ENCODE results near the gene TRAPPC3.

Gene TRAPPC3

GRCh38 chr1:36115931-36116330, 33.4 kb downstream of the TRAPPC3 start:
- Histone ChIP-seq H3K36me3 (ENCODE audit: control insufficient read depth in 2 of 2, insufficient read depth in 2 of 2, low read length in 2 of 2) (no peaks in the 10 kb centered on the region), H3K9me3 (ENCODE audit: control insufficient read depth in 2 of 2, low read length in 2 of 2) (no peaks in the 10 kb centered on the region), H3K27ac (ENCODE audit: low read depth in 2 of 2, low read length in 2 of 2) (no peak overlapping the region), H3K4me1 (ENCODE audit: control insufficient read depth in 2 of 2, insufficient read depth in 2 of 2, low read length in 2 of 2) (peaks cover 0 to 2% of the 10 kb centered on the region in 2 donors), H3K27me3 (ENCODE audit: control insufficient read depth in 2 of 2, insufficient read depth in 2 of 2, low read length in 2 of 2) (no peaks in the 10 kb centered on the region), H3K9ac (ENCODE audit: low read depth in 1 of 2, low read length in 2 of 2) (no peak overlapping the region), H3K4me3 (ENCODE audit: low read length in 2 of 2) (no peak overlapping the region)

- no peaks in the 10 kb centered on the region for H3K9me3 ChIP-seq (ENCODE audit: control insufficient read depth in 2 of 2, low read length in 2 of 2)
- H3K27me3 ChIP-seq (ENCODE audit: control insufficient read depth in 2 of 2, insufficient read depth in 2 of 2, low read length in 2 of 2): no peaks in the 10 kb centered on the region
- H3K9ac ChIP-seq (ENCODE audit: low read depth in 1 of 2, low read length in 2 of 2): no peak overlapping the region
Observed at GRCh38 chr1:36115200-36115669, 34.1 kb downstream of the TRAPPC3 start.

DNA sequence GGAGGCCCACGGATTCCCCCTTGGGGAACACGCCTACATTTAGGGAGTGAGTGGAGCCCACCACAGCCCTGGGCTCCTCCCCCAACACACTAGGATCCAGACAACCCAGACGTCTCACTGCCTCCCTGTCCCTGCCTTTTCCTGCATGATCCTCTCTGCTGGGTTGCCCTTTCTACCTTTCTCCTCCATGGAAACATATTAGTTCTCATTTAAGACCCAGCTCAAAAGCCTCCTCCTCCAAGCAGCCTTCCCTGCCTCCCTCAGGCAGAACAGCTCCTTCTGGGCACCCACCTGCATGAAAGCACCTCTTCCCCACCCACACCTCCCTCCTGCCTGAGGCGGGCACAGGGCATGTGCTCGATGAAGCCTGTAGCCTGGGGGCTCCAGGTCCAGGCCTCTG, 34.9 kb downstream of the TRAPPC3 start:
- H3K27me3 ChIP-seq (ENCODE audit: control insufficient read depth in 2 of 2, insufficient read depth in 2 of 2, low read length in 2 of 2): no peaks in the 10 kb centered on the region
- H3K9me3 ChIP-seq (ENCODE audit: control insufficient read depth in 2 of 2, low read length in 2 of 2): no peaks in the 10 kb centered on the region
- H3K36me3 ChIP-seq (ENCODE audit: control insufficient read depth in 2 of 2, insufficient read depth in 2 of 2, low read length in 2 of 2): no peaks in the 10 kb centered on the region
- H3K4me1 ChIP-seq (ENCODE audit: control insufficient read depth in 2 of 2, insufficient read depth in 2 of 2, low read length in 2 of 2): peaks cover 0 to 2% of the 10 kb centered on the region in 2 donors
- H3K27ac ChIP-seq (ENCODE audit: low read depth in 2 of 2, low read length in 2 of 2): no peak overlapping the region
- no peak overlapping the region for H3K4me3 ChIP-seq (ENCODE audit: low read length in 2 of 2)
- no peak overlapping the region for H3K9ac ChIP-seq (ENCODE audit: low read depth in 1 of 2, low read length in 2 of 2)

More at GRCh38 chr1:36115200-36115669, 34.1 kb downstream of the TRAPPC3 start:
- no peaks in the 10 kb centered on the region for H3K36me3 ChIP-seq (ENCODE audit: control insufficient read depth in 2 of 2, insufficient read depth in 2 of 2, low read length in 2 of 2)
- H3K27ac ChIP-seq (ENCODE audit: low read depth in 2 of 2, low read length in 2 of 2): no peak overlapping the region
- no peak overlapping the region for H3K4me3 ChIP-seq (ENCODE audit: low read length in 2 of 2)
- peaks cover 0 to 2% of the 10 kb centered on the region in 2 donors for H3K4me1 ChIP-seq (ENCODE audit: control insufficient read depth in 2 of 2, insufficient read depth in 2 of 2, low read length in 2 of 2)

DNA sequence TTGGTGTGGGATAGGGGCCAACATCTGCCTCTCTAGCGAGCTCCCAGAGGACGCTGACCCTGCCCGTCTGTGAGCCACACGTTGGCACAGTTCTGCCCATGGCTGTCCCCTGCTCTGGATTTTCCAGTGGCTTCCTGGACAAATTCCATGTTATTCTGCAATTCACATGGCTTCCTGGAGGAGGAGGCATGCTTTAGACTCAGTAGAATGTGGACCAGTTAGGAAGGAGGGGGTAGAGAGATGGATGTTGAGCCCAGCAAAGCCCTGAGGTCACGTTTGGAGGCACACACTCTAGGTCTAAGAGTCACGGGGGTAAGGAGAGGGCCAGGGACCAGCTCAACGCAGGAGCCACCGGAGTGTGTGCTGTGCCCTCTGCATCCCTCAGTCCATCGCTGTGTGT, 36.5 kb downstream of the TRAPPC3 start:
- Histone ChIP-seq H3K9ac (ENCODE audit: low read depth in 1 of 2, low read length in 2 of 2) (no peak overlapping the region), H3K27me3 (ENCODE audit: control insufficient read depth in 2 of 2, insufficient read depth in 2 of 2, low read length in 2 of 2) (no peaks in the 10 kb centered on the region), H3K4me1 (ENCODE audit: control insufficient read depth in 2 of 2, insufficient read depth in 2 of 2, low read length in 2 of 2) (peaks cover 0 to 2% of the 10 kb centered on the region in 2 donors), H3K27ac (ENCODE audit: low read depth in 2 of 2, low read length in 2 of 2) (no peak overlapping the region), H3K4me3 (ENCODE audit: low read length in 2 of 2) (no peak overlapping the region), H3K36me3 (ENCODE audit: control insufficient read depth in 2 of 2, insufficient read depth in 2 of 2, low read length in 2 of 2) (no peaks in the 10 kb centered on the region), H3K9me3 (ENCODE audit: control insufficient read depth in 2 of 2, low read length in 2 of 2) (no peaks in the 10 kb centered on the region)

- peaks cover 0 to 2% of the 10 kb centered on the region in 2 donors for H3K4me1 ChIP-seq (ENCODE audit: control insufficient read depth in 2 of 2, insufficient read depth in 2 of 2, low read length in 2 of 2)
- H3K4me3 ChIP-seq (ENCODE audit: low read length in 2 of 2): no peak overlapping the region
- no peaks in the 10 kb centered on the region for H3K27me3 ChIP-seq (ENCODE audit: control insufficient read depth in 2 of 2, insufficient read depth in 2 of 2, low read length in 2 of 2)
- H3K36me3 ChIP-seq (ENCODE audit: control insufficient read depth in 2 of 2, insufficient read depth in 2 of 2, low read length in 2 of 2): no peaks in the 10 kb centered on the region
- H3K9ac ChIP-seq (ENCODE audit: low read depth in 1 of 2, low read length in 2 of 2): no peak overlapping the region
- H3K27ac ChIP-seq (ENCODE audit: low read depth in 2 of 2, low read length in 2 of 2): no peak overlapping the region
- H3K9me3 ChIP-seq (ENCODE audit: control insufficient read depth in 2 of 2, low read length in 2 of 2): no peaks in the 10 kb centered on the region
Observed at GRCh38 chr1:36111151-36111550, 38.1 kb downstream of the TRAPPC3 start.

GRCh38 chr1:36109041-36109679, 40.1 kb downstream of the TRAPPC3 start:
- Histone ChIP-seq H3K4me1 (ENCODE audit: control insufficient read depth in 2 of 2, insufficient read depth in 2 of 2, low read length in 2 of 2) (no peaks in the 10 kb centered on the region), H3K9me3 (ENCODE audit: control insufficient read depth in 2 of 2, low read length in 2 of 2) (no peaks in the 10 kb centered on the region), H3K27ac (ENCODE audit: low read depth in 2 of 2, low read length in 2 of 2) (no peak overlapping the region), H3K9ac (ENCODE audit: low read depth in 1 of 2, low read length in 2 of 2) (no peak overlapping the region), H3K36me3 (ENCODE audit: control insufficient read depth in 2 of 2, insufficient read depth in 2 of 2, low read length in 2 of 2) (no peaks in the 10 kb centered on the region), H3K27me3 (ENCODE audit: control insufficient read depth in 2 of 2, insufficient read depth in 2 of 2, low read length in 2 of 2) (no peaks in the 10 kb centered on the region), H3K4me3 (ENCODE audit: low read length in 2 of 2) (no peak overlapping the region)

- Histone ChIP-seq H3K27ac (ENCODE audit: low read depth in 2 of 2, low read length in 2 of 2) (no peak overlapping the region), H3K4me3 (ENCODE audit: low read length in 2 of 2) (no peak overlapping the region), H3K4me1 (ENCODE audit: control insufficient read depth in 2 of 2, insufficient read depth in 2 of 2, low read length in 2 of 2) (no peaks in the 10 kb centered on the region), H3K9me3 (ENCODE audit: control insufficient read depth in 2 of 2, low read length in 2 of 2) (no peaks in the 10 kb centered on the region), H3K27me3 (ENCODE audit: control insufficient read depth in 2 of 2, insufficient read depth in 2 of 2, low read length in 2 of 2) (no peaks in the 10 kb centered on the region), H3K9ac (ENCODE audit: low read depth in 1 of 2, low read length in 2 of 2) (no peak overlapping the region), H3K36me3 (ENCODE audit: control insufficient read depth in 2 of 2, insufficient read depth in 2 of 2, low read length in 2 of 2) (no peaks in the 10 kb centered on the region)
Observed at GRCh38 chr1:36108314-36108713, 41.0 kb downstream of the TRAPPC3 start.

DNA sequence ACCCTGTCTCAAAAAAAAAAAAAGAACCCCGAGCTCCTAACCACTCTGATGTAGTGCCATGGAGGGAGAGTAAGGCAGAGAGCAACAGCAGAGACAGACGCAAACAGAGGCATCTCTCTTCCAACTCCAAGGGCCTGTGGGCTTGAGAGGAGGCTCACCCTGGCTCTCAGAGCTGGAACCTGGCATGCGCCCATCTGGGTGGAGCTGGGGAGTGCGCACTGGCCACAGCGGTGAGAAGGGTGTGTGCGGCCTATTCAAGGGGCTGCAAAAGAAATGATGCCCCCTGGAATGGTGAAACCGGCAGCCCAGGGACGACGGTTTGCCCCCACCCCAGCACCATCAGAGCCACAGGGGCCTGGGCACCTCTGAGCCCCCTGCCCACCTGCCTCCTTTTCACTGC, 41.9 kb downstream of the TRAPPC3 start:
- H3K4me1 ChIP-seq (ENCODE audit: control insufficient read depth in 2 of 2, insufficient read depth in 2 of 2, low read length in 2 of 2): no peaks in the 10 kb centered on the region
- H3K36me3 ChIP-seq (ENCODE audit: control insufficient read depth in 2 of 2, insufficient read depth in 2 of 2, low read length in 2 of 2): no peaks in the 10 kb centered on the region
- no peaks in the 10 kb centered on the region for H3K27me3 ChIP-seq (ENCODE audit: control insufficient read depth in 2 of 2, insufficient read depth in 2 of 2, low read length in 2 of 2)
- H3K27ac ChIP-seq (ENCODE audit: low read depth in 2 of 2, low read length in 2 of 2): no peak overlapping the region
- H3K9ac ChIP-seq (ENCODE audit: low read depth in 1 of 2, low read length in 2 of 2): no peak overlapping the region
- H3K4me3 ChIP-seq (ENCODE audit: low read length in 2 of 2): no peak overlapping the region
- H3K9me3 ChIP-seq (ENCODE audit: control insufficient read depth in 2 of 2, low read length in 2 of 2): no peaks in the 10 kb centered on the region

GRCh38 chr1:36106269-36106668, 43.0 kb downstream of the TRAPPC3 start:
- Histone ChIP-seq H3K4me3 (ENCODE audit: low read length in 2 of 2) (no peak overlapping the region), H3K27me3 (ENCODE audit: control insufficient read depth in 2 of 2, insufficient read depth in 2 of 2, low read length in 2 of 2) (no peaks in the 10 kb centered on the region), H3K9me3 (ENCODE audit: control insufficient read depth in 2 of 2, low read length in 2 of 2) (no peaks in the 10 kb centered on the region), H3K4me1 (ENCODE audit: control insufficient read depth in 2 of 2, insufficient read depth in 2 of 2, low read length in 2 of 2) (no peaks in the 10 kb centered on the region), H3K9ac (ENCODE audit: low read depth in 1 of 2, low read length in 2 of 2) (no peak overlapping the region), H3K36me3 (ENCODE audit: control insufficient read depth in 2 of 2, insufficient read depth in 2 of 2, low read length in 2 of 2) (no peaks in the 10 kb centered on the region), H3K27ac (ENCODE audit: low read depth in 2 of 2, low read length in 2 of 2) (no peak overlapping the region)

DNA sequence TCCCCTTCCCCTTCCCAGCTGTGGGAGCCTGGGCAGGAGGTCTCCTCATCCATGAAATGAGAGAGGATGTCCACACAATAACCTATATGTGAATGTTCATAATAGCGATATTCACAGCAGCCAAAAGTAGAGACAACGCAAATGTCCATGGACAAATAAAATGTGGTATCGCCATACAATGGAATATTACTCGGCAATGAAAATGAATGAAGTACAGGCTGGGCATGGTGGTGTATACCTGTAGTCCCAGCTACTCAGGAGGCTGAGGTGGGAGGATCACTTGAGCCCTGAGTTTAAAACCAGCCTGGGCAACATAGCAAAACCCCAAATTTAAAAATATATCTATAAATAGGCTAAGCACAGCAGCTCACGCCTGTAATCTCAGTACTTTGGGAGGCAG, 47.7 kb downstream of the TRAPPC3 start:
- no peaks in the 10 kb centered on the region for H3K27me3 ChIP-seq (ENCODE audit: control insufficient read depth in 2 of 2, insufficient read depth in 2 of 2, low read length in 2 of 2)
- H3K4me1 ChIP-seq (ENCODE audit: control insufficient read depth in 2 of 2, insufficient read depth in 2 of 2, low read length in 2 of 2): peaks cover 0 to 3% of the 10 kb centered on the region in 2 donors
- H3K4me3 ChIP-seq (ENCODE audit: low read length in 2 of 2): no peak overlapping the region
- no peak overlapping the region for H3K27ac ChIP-seq (ENCODE audit: low read depth in 2 of 2, low read length in 2 of 2)
- H3K36me3 ChIP-seq (ENCODE audit: control insufficient read depth in 2 of 2, insufficient read depth in 2 of 2, low read length in 2 of 2): no peaks in the 10 kb centered on the region
- H3K9me3 ChIP-seq (ENCODE audit: control insufficient read depth in 2 of 2, low read length in 2 of 2): no peaks in the 10 kb centered on the region
- H3K9ac ChIP-seq (ENCODE audit: low read depth in 1 of 2, low read length in 2 of 2): no peak overlapping the region

All from mucosa of rectum (tissue), 2 donors.